Fibroblast of lung (primary cell): ENCODE data around the gene COBL. TPM values are rescaled to one million over a fixed set of nuclear protein-coding genes. Genes with fewer than 3 reads are reported as not detected.

ENCODE experiments used
- DNase-seq, 2 donors: peaks; one replicate each; pipeline versions ENCODE4 v3.0.0 to v3.0.0-alpha.2; 2010; ENCODE audit warnings: low read depth in 2 of 2
- H2AFZ ChIP-seq: 2 replicates; pipeline ENCODE4 v1.5.1; 2012; ENCODE audit warnings: low read length, control low read depth, inconsistent platforms
- H3K27ac ChIP-seq: 2 replicates; pipeline ENCODE4 v1.5.1; 2011; ENCODE audit warnings: low read length, control low read depth; ENCODE audit not compliant: insufficient read depth
- H3K27me3 ChIP-seq: 2 replicates; pipeline ENCODE4 v1.5.1; 2011; ENCODE audit warnings: mild to moderate bottlenecking, low read length; ENCODE audit not compliant: control insufficient read depth, insufficient read depth
- H3K36me3 ChIP-seq: 2 replicates; pipeline ENCODE4 v1.5.1; 2011; ENCODE audit warnings: low read length; ENCODE audit not compliant: control insufficient read depth, insufficient read depth
- H3K4me1 ChIP-seq: 2 replicates; pipeline ENCODE4 v1.5.1; 2011; ENCODE audit warnings: low read length; ENCODE audit not compliant: control insufficient read depth, insufficient read depth; ENCODE audit errors: extremely low read depth
- H3K4me2 ChIP-seq: 2 replicates; pipeline ENCODE4 v1.5.1; 2011; ENCODE audit warnings: low read length, control low read depth; ENCODE audit not compliant: insufficient read depth; ENCODE audit errors: extremely low read depth
- H3K4me3 ChIP-seq, 4 experiments: fragments of 200-600 bp in 1 of 4; sonication (generic) in 1 of 4; replicated peaks in 1 of 4; 2 replicates each; pipeline ENCODE4 v1.5.1; 2011 to 2016; ENCODE audit warnings: low read length in 4 of 4, low read depth in 3 of 4, mild to moderate bottlenecking in 3 of 4, control low read depth in 2 of 4, inconsistent platforms in 1 of 4, mixed read lengths in 1 of 4; ENCODE audit not compliant: insufficient read depth in 1 of 4; ENCODE audit errors: control extremely low read depth in 1 of 4
- H3K79me2 ChIP-seq: 2 replicates; pipeline ENCODE4 v1.5.1; 2012; ENCODE audit warnings: mild to moderate bottlenecking, low read length, inconsistent platforms; ENCODE audit not compliant: control insufficient read depth, insufficient read depth
- H3K9ac ChIP-seq: 2 replicates; pipeline ENCODE4 v1.5.1; 2011; ENCODE audit warnings: mild to moderate bottlenecking, low read length, control low read depth; ENCODE audit not compliant: insufficient read depth
- H3K9me3 ChIP-seq: 2 replicates; pipeline ENCODE4 v1.5.1; 2012; ENCODE audit warnings: low read depth, low read length; ENCODE audit not compliant: control insufficient read depth, insufficient read depth
- H4K20me1 ChIP-seq: 2 replicates; pipeline ENCODE4 v1.5.1; 2011; ENCODE audit warnings: low read length; ENCODE audit not compliant: control insufficient read depth, insufficient read depth; ENCODE audit errors: extremely low read depth
- EZH2 ChIP-seq: IDR thresholded peaks from 2 replicates; pipeline ENCODE4 v1.5.1; 2012; ENCODE audit warnings: low read length, control low read depth, mild to moderate bottlenecking; ENCODE audit errors: missing control alignments
- polyA plus RNA-seq, 2 donors: library from polyadenylated mRNA; depleted of rRNA in 1 of 2; stranded (reverse) in 1 of 2; unstranded in 1 of 2; fragments of >200 nt; gene quantifications; 2 replicates each; pipeline ENCODE4 v1.2.1, GENCODE V29; 2011 to 2012; ENCODE audit warnings: missing spikeins in 1 of 2
- total RNA-seq: library from RNA; depleted of rRNA; stranded (reverse); fragments of >200 nt; gene quantifications from 2 replicates; pipeline ENCODE4 v1.2.1, GENCODE V29; 2014
- TF ChIP-seq, protein P1 (sequence below), 2 donors: IDR thresholded peaks in 1 of 2; conservative IDR thresholded peaks in 1 of 2; 1 replicate in 1 of 2; 2 replicates in 1 of 2; pipeline ENCODE4 v1.5.1; 2011 to 2012; ENCODE audit warnings: low read length in 2 of 2, control low read depth in 1 of 2, inconsistent platforms in 1 of 2, low read depth in 1 of 2, mild to moderate bottlenecking in 1 of 2

The COBL gene
- total and polyA plus RNA-seq, 2 donors (not counting 1 experiment from before 2014, with no cell fraction given) = 0.10 to 0.33 TPM

DNA sequence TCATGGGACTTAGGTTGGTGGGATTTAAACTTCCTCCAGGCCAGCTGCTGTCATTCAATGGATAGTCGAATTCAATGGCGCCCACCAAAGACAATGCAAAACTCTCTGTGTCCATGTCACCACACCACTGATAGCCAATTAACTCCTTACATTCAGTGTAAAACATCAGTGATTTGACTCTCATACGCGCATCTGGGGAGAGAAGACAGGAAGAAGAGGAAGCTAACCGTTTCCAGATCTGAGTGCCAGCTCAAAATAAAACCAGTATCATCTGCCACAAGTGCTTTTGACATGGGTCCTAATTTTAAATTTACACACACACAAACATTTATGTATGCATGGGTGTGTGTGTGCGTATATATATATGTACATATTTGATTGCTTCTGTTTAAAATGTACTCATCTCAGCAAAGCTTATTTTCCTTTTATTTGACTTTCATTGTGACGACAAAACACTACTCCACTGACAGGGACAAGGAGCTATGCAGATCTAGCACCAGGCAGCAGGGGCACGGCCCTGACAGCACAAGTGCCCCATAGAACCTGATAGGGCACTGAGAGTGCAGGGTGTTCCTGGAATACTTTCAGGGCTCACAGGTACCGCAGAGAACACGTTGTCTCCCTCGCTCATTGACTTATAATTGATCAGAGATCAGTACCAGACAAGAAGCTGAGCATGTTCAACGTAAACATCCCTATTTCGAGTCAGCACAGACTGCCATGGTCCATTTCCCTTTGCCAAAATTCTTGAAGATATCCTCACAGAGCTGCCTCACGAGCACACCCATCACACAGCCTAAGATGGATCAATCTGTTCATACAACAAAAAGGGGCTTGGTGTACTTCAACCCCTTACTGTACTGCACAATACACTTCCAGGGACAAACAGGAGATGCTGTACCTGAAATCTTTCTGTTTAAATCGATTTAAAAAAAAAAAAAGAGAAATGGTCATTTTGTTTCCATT, 176.1 kb downstream of the COBL start:
- no peak for DNase-seq
- Histone ChIP-seq H3K4me1 (no peaks in the 10 kb centered on the region), H3K27me3 (no peaks in the 10 kb centered on the region), H3K9ac (no peak overlapping the region), H3K4me2 (no peak overlapping the region), H3K9me3 (no peaks in the 10 kb centered on the region), H4K20me1 (no peaks in the 10 kb centered on the region), H3K27ac (no peak overlapping the region), H3K36me3 (no peaks in the 10 kb centered on the region), H3K79me2 (no peaks in the 10 kb centered on the region), H3K4me3 (no peak overlapping the region), H2AFZ (no peak overlapping the region)
- no peak for TF ChIP-seq EZH2
- TF ChIP-seq, protein P1, sequence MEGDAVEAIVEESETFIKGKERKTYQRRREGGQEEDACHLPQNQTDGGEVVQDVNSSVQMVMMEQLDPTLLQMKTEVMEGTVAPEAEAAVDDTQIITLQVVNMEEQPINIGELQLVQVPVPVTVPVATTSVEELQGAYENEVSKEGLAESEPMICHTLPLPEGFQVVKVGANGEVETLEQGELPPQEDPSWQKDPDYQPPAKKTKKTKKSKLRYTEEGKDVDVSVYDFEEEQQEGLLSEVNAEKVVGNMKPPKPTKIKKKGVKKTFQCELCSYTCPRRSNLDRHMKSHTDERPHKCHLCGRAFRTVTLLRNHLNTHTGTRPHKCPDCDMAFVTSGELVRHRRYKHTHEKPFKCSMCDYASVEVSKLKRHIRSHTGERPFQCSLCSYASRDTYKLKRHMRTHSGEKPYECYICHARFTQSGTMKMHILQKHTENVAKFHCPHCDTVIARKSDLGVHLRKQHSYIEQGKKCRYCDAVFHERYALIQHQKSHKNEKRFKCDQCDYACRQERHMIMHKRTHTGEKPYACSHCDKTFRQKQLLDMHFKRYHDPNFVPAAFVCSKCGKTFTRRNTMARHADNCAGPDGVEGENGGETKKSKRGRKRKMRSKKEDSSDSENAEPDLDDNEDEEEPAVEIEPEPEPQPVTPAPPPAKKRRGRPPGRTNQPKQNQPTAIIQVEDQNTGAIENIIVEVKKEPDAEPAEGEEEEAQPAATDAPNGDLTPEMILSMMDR (conservative IDR thresholded peaks at IDR 0.05 in 1 of 2, IDR thresholded peaks at IDR 0.05 in 1 of 2; ENCODE audit: low read depth in 1 of 2, low read length in 2 of 2) = no peak

DNA sequence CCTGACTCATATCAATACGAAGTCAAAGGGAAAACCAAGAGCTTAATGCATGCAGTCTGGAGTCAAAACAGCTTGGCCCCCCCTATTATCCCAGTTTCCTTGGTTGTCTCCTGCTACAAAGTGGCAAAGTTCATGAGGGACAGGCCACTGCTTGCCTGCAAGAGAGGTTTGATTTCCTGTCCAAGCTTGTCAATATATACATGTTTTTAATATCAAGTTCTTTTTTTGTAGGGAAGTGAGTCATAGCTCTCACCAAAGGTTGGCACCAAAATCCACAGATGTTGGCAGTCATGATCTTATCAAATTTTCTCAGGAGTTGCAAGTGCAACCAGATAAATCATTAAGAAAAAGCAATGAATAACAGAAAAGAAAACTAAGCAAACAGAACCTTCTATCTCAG, 176.8 kb downstream of the COBL start:
- DNase-seq = peak in 1 of 2 donors; percentile 7
- Histone ChIP-seq H4K20me1 (no peaks in the 10 kb centered on the region), H3K4me2 (no peak overlapping the region), H3K9me3 (no peaks in the 10 kb centered on the region), H3K4me1 (no peaks in the 10 kb centered on the region), H3K27me3 (no peaks in the 10 kb centered on the region), H2AFZ (no peak overlapping the region), H3K79me2 (no peaks in the 10 kb centered on the region), H3K36me3 (no peaks in the 10 kb centered on the region), H3K9ac (no peak overlapping the region), H3K4me3 (no peak overlapping the region), H3K27ac (no peak overlapping the region)
- TF ChIP-seq, protein P1 (conservative IDR thresholded peaks at IDR 0.05 in 1 of 2, IDR thresholded peaks at IDR 0.05 in 1 of 2; ENCODE audit: low read depth in 1 of 2, low read length in 2 of 2) = no peak
- TF ChIP-seq EZH2 = no peak

DNA sequence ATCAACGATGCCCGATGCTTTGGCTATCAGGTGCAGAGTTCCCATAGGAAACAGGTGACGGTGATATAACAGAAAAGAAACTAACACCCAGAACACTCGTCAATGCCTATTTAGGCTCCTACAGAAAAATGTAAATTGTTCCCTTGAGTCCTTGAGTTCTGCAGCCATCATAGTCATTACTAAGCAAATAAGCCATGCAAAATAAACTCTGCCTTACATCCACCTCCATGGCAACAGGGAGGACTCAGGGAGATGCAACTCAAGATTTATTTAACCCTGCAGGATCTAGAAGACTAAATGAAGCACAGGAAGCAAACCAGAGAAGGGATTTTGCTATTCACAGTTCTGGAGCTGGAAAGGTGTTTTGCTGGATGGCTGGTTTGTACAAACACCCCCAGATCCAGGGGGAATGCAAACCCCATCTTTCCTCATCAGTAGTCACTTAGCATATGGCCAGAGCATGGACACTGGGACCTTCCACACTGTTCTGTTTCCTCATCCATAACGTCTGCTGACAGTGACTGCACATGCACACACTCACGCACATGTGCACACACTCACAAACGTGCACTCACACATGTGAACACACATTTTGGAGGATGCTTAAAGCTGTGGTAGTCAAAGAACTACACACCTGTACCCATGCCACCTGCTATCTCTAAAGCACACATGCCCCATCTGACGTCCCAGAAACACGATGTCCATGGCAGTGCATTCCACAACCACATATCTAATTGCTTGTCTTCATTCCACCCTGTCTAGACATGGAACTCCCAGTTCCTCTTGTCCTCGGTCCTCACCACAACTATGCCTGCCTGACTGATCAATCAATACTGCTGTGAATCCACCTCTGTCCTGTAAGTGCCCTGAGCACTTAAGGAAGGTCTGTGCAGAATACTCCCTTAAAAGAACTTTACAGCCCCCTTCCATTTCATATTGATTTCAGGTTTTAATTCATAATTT, 178.2 kb downstream of the COBL start:
- Histone ChIP-seq H3K36me3 (no peaks in the 10 kb centered on the region), H3K27me3 (no peaks in the 10 kb centered on the region), H3K4me3 (no peak overlapping the region), H3K4me2 (no peak overlapping the region), H3K9me3 (no peaks in the 10 kb centered on the region), H3K4me1 (no peaks in the 10 kb centered on the region), H3K9ac (no peak overlapping the region), H3K27ac (no peak overlapping the region), H4K20me1 (no peaks in the 10 kb centered on the region), H3K79me2 (no peaks in the 10 kb centered on the region), H2AFZ (no peak overlapping the region)
- peak in 1 of 2 donors; percentile 8 for DNase-seq
- TF ChIP-seq EZH2 = no peak
- TF ChIP-seq, protein P1 (conservative IDR thresholded peaks at IDR 0.05 in 1 of 2, IDR thresholded peaks at IDR 0.05 in 1 of 2; ENCODE audit: low read depth in 1 of 2, low read length in 2 of 2) = no peak
